ENCODE measurements around the gene P2RX6. TPM values are rescaled to one million over a fixed set of nuclear protein-coding genes. Genes with fewer than 3 reads are reported as not detected.

The P2RX6 gene
- total and polyA plus RNA-seq, 2 of the 4 experiments (the other 2 are of a cell fraction) = 0.90 to 1.6 TPM

- H3K9ac ChIP-seq (ENCODE audit: low read depth, low read length) = peak within 1 kb of the TSS; percentile 93
- H2BK15ac ChIP-seq (ENCODE audit: low read depth, low read length) = peak within 1 kb of the TSS; percentile 78; the same call in 1 of the 3 replicates
- peak within 1 kb of the TSS; percentile 89 for H2AK5ac ChIP-seq (ENCODE audit: low read depth, low read length)
- H4K5ac ChIP-seq (ENCODE audit: low read depth, low read length) = peak within 1 kb of the TSS; percentile 99
- BruUV-seq (replicated peaks) = no TSS peak
- peak within 1 kb of the TSS; percentile 92 for H3K56ac ChIP-seq (ENCODE audit: extremely low read depth, insufficient read depth, low read length)
- in situ Hi-C loops (cut with MboI; ENCODE audit: low sequenced_read_pairs) = no loop called here
- peaks cover 15% of the 10 kb centered on the region for H3K36me3 ChIP-seq (ENCODE audit: control insufficient read depth, insufficient read depth, low read length)
- POLR2A ChIA-PET (ENCODE audit: unreplicated experiment) = interaction anchor here (0.6 to 1.3 kb wide), 4 partner anchors 10 to 110 kb away, joined by 3 to 7 read pairs (median 6); no protein-coding TSS in a partner anchor
- intact Hi-C loops (cut with micrococcal nuclease) = loop anchor here (1.0 to 2.0 kb wide), 2 partner anchors 97 to 178 kb away; no protein-coding TSS in a partner anchor
- DNase-seq = peak; percentile 82
- H2AK9ac ChIP-seq (replicated peaks; ENCODE audit: low read depth, low read length, poor library complexity) = peak within 1 kb of the TSS; percentile 98
- H2BK120ac ChIP-seq (ENCODE audit: low read depth, low read length) = peak within 1 kb of the TSS; percentile 74; the same call in 1 of the 2 replicates
- WGBS, 2 experiments (ENCODE audit: extremely low coverage in 2 of 2, insufficient read length in 1 of 2) = 1% methylated on average over 55 of the region's 87 CpGs; no CpG with 5 or more reads in 1 of the 2 experiments
- peak within 1 kb of the TSS; percentile 89 for H3K4me2 ChIP-seq (ENCODE audit: low read depth, low read length)
- peak within 1 kb of the TSS; percentile 93 for H2BK5ac ChIP-seq (ENCODE audit: low read depth, low read length, poor library complexity, severe bottlenecking)
- peaks cover 11% of the 10 kb centered on the region for H3K4me1 ChIP-seq (ENCODE audit: control insufficient read depth, insufficient read depth, low read length)
- peaks cover 28% of the 10 kb centered on the region for H3K9me1 ChIP-seq (ENCODE audit: insufficient read depth, low read length)
- peak within 1 kb of the TSS; percentile 96 to 99 for H4K8ac ChIP-seq (ENCODE audit: low read depth in 2 of 2, low read length in 2 of 2)
- peak within 1 kb of the TSS; percentile 87 for H3K4me3 ChIP-seq (ENCODE audit: insufficient read depth, low read depth, low read length)
- peak within 1 kb of the TSS; percentile 99 for H4K91ac ChIP-seq (ENCODE audit: insufficient read depth, low read depth, low read length)
- H3K79me1 ChIP-seq (ENCODE audit: low read depth in 1 of 2, low read length in 2 of 2) = peaks cover 25 to 45% of the 10 kb centered on the region in 2 experiments
- peaks cover 10% of the 10 kb centered on the region for H3K9me3 ChIP-seq (ENCODE audit: control insufficient read depth, insufficient read depth, low read length)
- H2BK20ac ChIP-seq (ENCODE audit: low read depth, low read length) = peak within 1 kb of the TSS; percentile 43; the same call in 1 of the 2 replicates
- no peaks in the 10 kb centered on the region for H3K27me3 ChIP-seq (ENCODE audit: control insufficient read depth, insufficient read depth, low read length)
- dilution Hi-C loops (cut with HindIII; ENCODE audit: low sequenced_read_pairs, unreplicated experiment) = no loop called here
- peak within 1 kb of the TSS; percentile 90; the same call in 1 of the 2 replicates for H3K18ac ChIP-seq (ENCODE audit: low read depth, low read length)
- H3K4ac ChIP-seq (ENCODE audit: low read depth, low read length) = peak within 1 kb of the TSS; percentile 98
- peak within 1 kb of the TSS; percentile 91 for H3K27ac ChIP-seq (ENCODE audit: insufficient read depth, low read length)
- CTCF ChIA-PET = interaction anchor here (0.6 to 1.1 kb wide), 3 partner anchors 17 to 798 kb away, joined by 3 to 4 read pairs (median 3); no protein-coding TSS in a partner anchor
- H3K14ac ChIP-seq (replicated peaks; ENCODE audit: low read depth, low read length) = peak within 1 kb of the TSS; percentile 99
- no peaks in the 10 kb centered on the region for H4K20me1 ChIP-seq (ENCODE audit: insufficient read depth, low read length)
- peak within 1 kb of the TSS; percentile 99 for H2AFZ ChIP-seq (replicated peaks; ENCODE audit: low read length, poor library complexity)
- peak; percentile 95 for ATAC-seq (ENCODE audit: low read depth)
- H3K23ac ChIP-seq (ENCODE audit: low read depth, low read length) = peak within 1 kb of the TSS; percentile 96
- TF ChIP-seq MXI1 (IDR thresholded peaks at IDR 0.05; ENCODE audit: borderline replicate concordance, low read depth, low read length) (peak; percentile 83; the same call in 1 of the 2 replicates), RFX5 (IDR thresholded peaks at IDR 0.05; ENCODE audit: low read depth, low read length) (no peak), CTCF (conservative IDR thresholded peaks at IDR 0.05; ENCODE audit: low read depth, low read length) (peak; percentile 71), POLR2A (IDR thresholded peaks at IDR 0.05; ENCODE audit: low read depth, low read length) (peak; percentile 85), CEBPB (IDR thresholded peaks at IDR 0.05; ENCODE audit: low read depth, low read length) (no peak), CHD1 (IDR thresholded peaks at IDR 0.05; ENCODE audit: low read depth, low read length) (no peak), RAD21 (IDR thresholded peaks at IDR 0.05; ENCODE audit: low read length) (peak; percentile 64), RCOR1 (IDR thresholded peaks at IDR 0.05; ENCODE audit: insufficient replicate concordance, low read length) (peak; percentile 29), ELK1 (IDR thresholded peaks at IDR 0.05; ENCODE audit: borderline replicate concordance, low read depth, low read length) (no peak), SMC3 (IDR thresholded peaks at IDR 0.05; ENCODE audit: low read depth, low read length) (peak; percentile 58), FOS (IDR thresholded peaks at IDR 0.05; ENCODE audit: low read depth, low read length) (no peak), BHLHE40 (IDR thresholded peaks at IDR 0.05; ENCODE audit: low read depth, low read length) (0 out of 2 replicates have a peak, but pooled peaks have one; percentile 17)
- TF ChIP-seq, protein P1, sequence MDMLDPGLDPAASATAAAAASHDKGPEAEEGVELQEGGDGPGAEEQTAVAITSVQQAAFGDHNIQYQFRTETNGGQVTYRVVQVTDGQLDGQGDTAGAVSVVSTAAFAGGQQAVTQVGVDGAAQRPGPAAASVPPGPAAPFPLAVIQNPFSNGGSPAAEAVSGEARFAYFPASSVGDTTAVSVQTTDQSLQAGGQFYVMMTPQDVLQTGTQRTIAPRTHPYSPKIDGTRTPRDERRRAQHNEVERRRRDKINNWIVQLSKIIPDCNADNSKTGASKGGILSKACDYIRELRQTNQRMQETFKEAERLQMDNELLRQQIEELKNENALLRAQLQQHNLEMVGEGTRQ (IDR thresholded peaks at IDR 0.05; ENCODE audit: low read depth, low read length) = peak; percentile 21; the same call in 1 of the 2 replicates
Measured at GRCh38 chr22:20981787-20982562, 33.0 kb upstream of the P2RX6 start, which contains the start of gene LZTR1. Gene LZTR1 (plus strand): TSS chr22:20982297. CDS start chr22:20982372, 75 bp downstream.
